H9 (cell line): ENCODE results near the gene LSG1. TPM values are rescaled to one million over a fixed set of nuclear protein-coding genes. Genes with fewer than 3 reads are reported as not detected.

Experiments used
- DNase-seq: peaks from one replicate; pipeline ENCODE4 v3.0.0-alpha.2; 2017
- H2AFZ ChIP-seq: one replicate; pipeline ENCODE4 v1.6.1; 2013; ENCODE audit warnings: mild to moderate bottlenecking, low read length, control low read depth, moderate library complexity
- H2AK5ac ChIP-seq: 2 replicates; pipeline ENCODE4 v1.6.1; 2013; ENCODE audit warnings: low read length, control low read depth, mixed read lengths; ENCODE audit not compliant: insufficient read length
- H2BK120ac ChIP-seq: one replicate; pipeline ENCODE4 v1.6.1; 2013; ENCODE audit warnings: low read depth, mild to moderate bottlenecking, low read length, control low read depth, inconsistent platforms; ENCODE audit not compliant: poor library complexity, severe bottlenecking
- H2BK12ac ChIP-seq: 2 replicates; pipeline ENCODE4 v1.6.1; 2013; ENCODE audit warnings: low read length, control low read depth, mixed read lengths, low read depth; ENCODE audit not compliant: insufficient read length
- H2BK15ac ChIP-seq: 2 replicates; pipeline ENCODE4 v1.6.1; 2013; ENCODE audit warnings: low read depth, low read length, control low read depth
- H2BK20ac ChIP-seq: one replicate; pipeline ENCODE4 v1.6.1; 2013; ENCODE audit warnings: low read depth, mild to moderate bottlenecking, low read length, control low read depth, inconsistent platforms; ENCODE audit not compliant: poor library complexity, severe bottlenecking
- H2BK5ac ChIP-seq: 2 replicates; pipeline ENCODE4 v1.6.1; 2013; ENCODE audit warnings: low read length, control low read depth, mixed read lengths; ENCODE audit not compliant: insufficient read length
- H3K14ac ChIP-seq: 2 replicates; pipeline ENCODE4 v1.6.1; 2013; ENCODE audit warnings: low read length, control low read depth; ENCODE audit not compliant: insufficient read depth
- H3K18ac ChIP-seq: 2 replicates; pipeline ENCODE4 v1.6.1; 2013; ENCODE audit warnings: low read depth, mild to moderate bottlenecking, mixed read lengths, low read length, control low read depth; ENCODE audit not compliant: insufficient read length
- H3K23ac ChIP-seq: 2 replicates; pipeline ENCODE4 v1.6.1; 2013; ENCODE audit warnings: low read length, control low read depth, mixed read lengths, low read depth; ENCODE audit not compliant: insufficient read length
- H3K23me2 ChIP-seq: 2 replicates; pipeline ENCODE4 v1.6.1; 2013; ENCODE audit warnings: low read depth, mild to moderate bottlenecking, mixed read lengths, low read length, control low read depth; ENCODE audit not compliant: insufficient read length, poor library complexity, severe bottlenecking
- H3K27ac ChIP-seq: 2 replicates; pipeline ENCODE4 v1.5.1; 2013; ENCODE audit warnings: low read length, control low read depth, mixed read lengths, low read depth; ENCODE audit not compliant: insufficient read length
- H3K27me3 ChIP-seq: 2 replicates; pipeline ENCODE4 v1.6.1; 2013; ENCODE audit warnings: low read length, control low read depth, inconsistent platforms; ENCODE audit not compliant: insufficient read depth
- H3K4ac ChIP-seq: 2 replicates; pipeline ENCODE4 v1.6.1; 2013; ENCODE audit warnings: low read depth, mild to moderate bottlenecking, control low read depth, inconsistent platforms, low read length, moderate library complexity
- H3K4me1 ChIP-seq: 2 replicates; pipeline ENCODE4 v1.6.1; 2013; ENCODE audit warnings: low read length, control low read depth, inconsistent platforms; ENCODE audit not compliant: insufficient read depth
- H3K4me2 ChIP-seq: 2 replicates; pipeline ENCODE4 v1.6.1; 2013; ENCODE audit warnings: low read length, control low read depth, mixed read lengths; ENCODE audit not compliant: insufficient read length, insufficient read depth
- H3K56ac ChIP-seq: 2 replicates; pipeline ENCODE4 v1.6.1; 2013; ENCODE audit warnings: low read depth, mild to moderate bottlenecking, mixed read lengths, low read length, control low read depth; ENCODE audit not compliant: insufficient read length
- H3K79me1 ChIP-seq: 2 replicates; pipeline ENCODE4 v1.6.1; 2013; ENCODE audit warnings: low read depth, mild to moderate bottlenecking, moderate library complexity, low read length, control low read depth, inconsistent platforms; ENCODE audit not compliant: insufficient read depth, poor library complexity, severe bottlenecking
- H3K79me2 ChIP-seq: 2 replicates; pipeline ENCODE4 v1.6.1; 2013; ENCODE audit warnings: low read length, control low read depth, inconsistent platforms; ENCODE audit not compliant: insufficient read depth
- H3K9ac ChIP-seq: 2 replicates; pipeline ENCODE4 v1.6.1; 2013; ENCODE audit warnings: low read length, control low read depth, mixed read lengths; ENCODE audit not compliant: insufficient read length; ENCODE audit errors: extremely low read depth
- H3K9me3 ChIP-seq: one replicate; pipeline ENCODE4 v1.6.1; 2013; ENCODE audit warnings: low read depth, low read length, inconsistent platforms; ENCODE audit not compliant: control insufficient read depth
- H3T11ph ChIP-seq: one replicate; pipeline ENCODE4 v1.6.1; 2013; ENCODE audit warnings: mild to moderate bottlenecking, low read length, control low read depth, inconsistent platforms
- H4K20me1 ChIP-seq: one replicate; pipeline ENCODE4 v1.6.1; 2013; ENCODE audit not compliant: control insufficient read depth, insufficient read length, insufficient read depth
- H4K5ac ChIP-seq: 2 replicates; pipeline ENCODE4 v1.6.1; 2013; ENCODE audit warnings: low read depth, mild to moderate bottlenecking, mixed read lengths, low read length, control low read depth; ENCODE audit not compliant: insufficient read length
- H4K8ac ChIP-seq: replicated peaks from 2 replicates; pipeline ENCODE4 v1.6.1; 2013; ENCODE audit warnings: low read length, control low read depth, mixed read lengths, low read depth; ENCODE audit not compliant: insufficient read length
- H4K91ac ChIP-seq: 2 replicates; pipeline ENCODE4 v1.6.1; 2013; ENCODE audit warnings: low read depth, mild to moderate bottlenecking, moderate library complexity, mixed read lengths, low read length, control low read depth; ENCODE audit not compliant: insufficient read length
- H3K27ac Mint-ChIP-seq, 3 experiments: 2 replicates in 2 of 3; 3 replicates in 1 of 3; pipeline ENCODE4 v1.8.0; 2020 to 2021; ENCODE audit warnings: mixed read lengths in 3 of 3, mild to moderate bottlenecking in 1 of 3, moderate library complexity in 1 of 3
- H3K27me3 Mint-ChIP-seq: 2 replicates; pipeline ENCODE4 v1.8.0; 2021; ENCODE audit warnings: low read depth, mild to moderate bottlenecking, moderate library complexity, mixed read lengths
- H3K36me3 Mint-ChIP-seq, 3 experiments: 2 replicates in 2 of 3; 3 replicates in 1 of 3; pipeline ENCODE4 v1.8.0; 2020 to 2021; ENCODE audit warnings: low read depth in 3 of 3, mixed read lengths in 3 of 3; ENCODE audit not compliant: insufficient read depth in 1 of 3
- H3K4me1 Mint-ChIP-seq, 2 experiments: 2 replicates each; pipeline ENCODE4 v1.8.0; 2020; ENCODE audit warnings: mixed read lengths in 2 of 2
- H3K4me3 Mint-ChIP-seq, 2 experiments: 2 replicates in 1 of 2; 3 replicates in 1 of 2; pipeline ENCODE4 v1.8.0; 2020 to 2021; ENCODE audit warnings: mild to moderate bottlenecking in 2 of 2, mixed read lengths in 2 of 2, moderate library complexity in 1 of 2
- H3K9me3 Mint-ChIP-seq, 2 experiments: 2 replicates in 1 of 2; 3 replicates in 1 of 2; pipeline ENCODE4 v1.8.0; 2020; ENCODE audit warnings: mild to moderate bottlenecking in 2 of 2, mixed read lengths in 2 of 2, moderate library complexity in 1 of 2
- CTCF ChIP-seq: fragments of 200-600 bp; sonication (generic); conservative IDR thresholded peaks from 3 replicates; pipeline ENCODE4 v1.8.0; 2021; ENCODE audit warnings: antibody characterized with exemption, mild to moderate bottlenecking
- WGBS: extraction: QIAGEN DNeasy Blood & Tissue Kit; methylation state at CpG from one replicate; pipeline ENCODE4 v1.1.7; 2013; ENCODE audit warnings: missing lambda C conversion rate, low lambda C conversion rate, mixed read lengths; ENCODE audit not compliant: insufficient read length; ENCODE audit errors: extremely low coverage; 5-methylcytosine and 5-hydroxymethylcytosine counted together
- total RNA-seq: library from RNA; stranded (reverse); gene quantifications from 2 replicates; pipeline ENCODE4 v1.2.1, GENCODE V29; 2021

Gene LSG1
- total RNA-seq, 1 experiment from 2014 or later: 63.3 TPM

GRCh38 chr3:194618858-194619608 is 53.0 kb downstream of the LSG1 start:
- Histone ChIP-seq H3K56ac (no peak overlapping the region), H3K9ac (no peak overlapping the region), H3K79me1 (no peaks in the 10 kb centered on the region), H3K23ac (no peak overlapping the region), H3K9me3 (no peaks in the 10 kb centered on the region), H3K27me3 (no peaks in the 10 kb centered on the region), H2AFZ (no peak overlapping the region), H3K18ac (no peak overlapping the region), H3K23me2 (no peaks in the 10 kb centered on the region), H2BK12ac (no peak overlapping the region), H4K8ac (no peak overlapping the region), H4K5ac (no peak overlapping the region), H4K20me1 (no peaks in the 10 kb centered on the region), H3K14ac (no peak overlapping the region; the same call in 1 of the 2 replicates), H3K4me2 (no peak overlapping the region), H3K4me1 (no peaks in the 10 kb centered on the region), H2BK15ac (no peak overlapping the region), H3K4ac (no peak overlapping the region), H2BK120ac (no peak overlapping the region), H2BK5ac (no peak overlapping the region), H2BK20ac (no peak overlapping the region), H3T11ph (no peak overlapping the region), H4K91ac (no peak overlapping the region), H2AK5ac (no peak overlapping the region), H3K79me2 (no peaks in the 10 kb centered on the region), H3K27ac (no peak overlapping the region)
- no peak overlapping the region for H3K4me3 Mint-ChIP-seq
- H3K4me1 Mint-ChIP-seq: peaks cover 6 to 7% of the 10 kb centered on the region in 2 experiments; a peak in 3 of 4 replicates
- no peak for DNase-seq
- WGBS: no CpG with 5 or more reads among the region's 23 CpGs
- peak overlapping the region in 2 of 3 experiments; percentile 49 to 77; a peak in 2 of 7 replicates for H3K27ac Mint-ChIP-seq
- H3K27me3 Mint-ChIP-seq: no peaks in the 10 kb centered on the region
- no peaks in the 10 kb centered on the region for H3K9me3 Mint-ChIP-seq
- peaks cover 7 to 29% (median 16%) of the 10 kb centered on the region in 3 experiments for H3K36me3 Mint-ChIP-seq
- no peak for TF ChIP-seq CTCF
